Spinal cord (tissue), 10 donors: Measurements from ENCODE around the gene IQGAP2. TPM values are rescaled to one million over a fixed set of nuclear protein-coding genes. Genes with fewer than 3 reads are reported as not detected.
"Not testable (repeated sequence)": the region's sequence is repeated elsewhere in the genome, so short reads cannot be mapped to it uniquely, and the experiment has no call there.

Experiments
- DNase-seq, 6 donors: peaks; one replicate each; pipeline versions ENCODE4 v3.0.0 to v3.0.0-alpha.2; 2013 to 2015; ENCODE audit warnings: low spot score in 6 of 6, low read depth in 4 of 6
- H3K27ac ChIP-seq: one replicate; pipeline ENCODE4 v1.5.1; 2013; ENCODE audit warnings: low read depth, low read length, control low read depth
- H3K27me3 ChIP-seq: one replicate; pipeline ENCODE4 v1.6.1; 2013; ENCODE audit warnings: low read length; ENCODE audit not compliant: control insufficient read depth, insufficient read depth
- H3K36me3 ChIP-seq: one replicate; pipeline ENCODE4 v1.6.1; 2013; ENCODE audit warnings: low read length; ENCODE audit not compliant: control insufficient read depth, insufficient read depth
- H3K4me1 ChIP-seq: one replicate; pipeline ENCODE4 v1.6.1; 2013; ENCODE audit warnings: low read length; ENCODE audit not compliant: control insufficient read depth, insufficient read depth
- H3K4me3 ChIP-seq: one replicate; pipeline ENCODE4 v1.5.1; 2013; ENCODE audit warnings: low read depth, low read length, control low read depth
- H3K9me3 ChIP-seq: one replicate; pipeline ENCODE4 v1.6.1; 2013; ENCODE audit warnings: low read length; ENCODE audit not compliant: control insufficient read depth, insufficient read depth
- WGBS: methylation state at CpG from one replicate; pipeline ENCODE4 v1.1.5; 2013; ENCODE audit warnings: missing lambda C conversion rate; ENCODE audit not compliant: insufficient coverage; 5-methylcytosine and 5-hydroxymethylcytosine counted together
- polyA plus RNA-seq, 2 donors: library from polyadenylated mRNA; unstranded; fragments of 120-200 nt; gene quantifications; one replicate each; pipeline ENCODE4 v1.2.1, GENCODE V29; 2013; ENCODE audit not compliant: insufficient read length in 2 of 2
- total RNA-seq, 2 donors: library from RNA; depleted of rRNA in 1 of 2; stranded (reverse); fragments of 120-200 nt in 1 of 2; fragments of >200 nt in 1 of 2; gene quantifications; one replicate each; pipeline versions ENCODE4 v1.2.3 to v1.2.4, GENCODE V29; 2013 to 2014
- donor health status: healthy.

IQGAP2 gene
- total and polyA plus RNA-seq, 4 donors = 10.5 to 21.6 (median 15.1) TPM

GRCh38 chr5:76674330-76675066 lies 271.4 kb downstream of the IQGAP2 start:
- no peak for DNase-seq
- no peak overlapping the region for H3K4me3 ChIP-seq
- H3K9me3 ChIP-seq = no peaks in the 10 kb centered on the region
- WGBS = 78% methylated on average over 4 of the region's 8 CpGs
- H3K4me1 ChIP-seq = no peaks in the 10 kb centered on the region
- no peaks in the 10 kb centered on the region for H3K27me3 ChIP-seq
- no peak overlapping the region for H3K27ac ChIP-seq
- peaks cover 7% of the 10 kb centered on the region for H3K36me3 ChIP-seq

GRCh38 chr5:76675364-76675763 lies 272.3 kb downstream of the IQGAP2 start:
- Histone ChIP-seq H3K4me3 (no peak overlapping the region), H3K4me1 (no peaks in the 10 kb centered on the region), H3K27ac (no peak overlapping the region), H3K27me3 (no peaks in the 10 kb centered on the region), H3K36me3 (peaks cover under 1% of the 10 kb centered on the region), H3K9me3 (no peaks in the 10 kb centered on the region)
- no peak for DNase-seq
- WGBS = no CpG with 5 or more reads among the region's 1 CpG

GRCh38 chr5:76677849-76678472 lies 274.9 kb downstream of the IQGAP2 start:
- Histone ChIP-seq H3K9me3 (no peaks in the 10 kb centered on the region), H3K27me3 (no peaks in the 10 kb centered on the region), H3K36me3 (no peaks in the 10 kb centered on the region), H3K4me3 (no peak overlapping the region), H3K4me1 (no peaks in the 10 kb centered on the region), H3K27ac (no peak overlapping the region)
- DNase-seq = no peak
- WGBS = no CpG with 5 or more reads among the region's 8 CpGs

GRCh38 chr5:76679231-76679630 lies 276.1 kb downstream of the IQGAP2 start:
- Histone ChIP-seq H3K27ac (no peak overlapping the region), H3K9me3 (no peaks in the 10 kb centered on the region), H3K4me3 (no peak overlapping the region), H3K36me3 (no peaks in the 10 kb centered on the region), H3K27me3 (no peaks in the 10 kb centered on the region), H3K4me1 (no peaks in the 10 kb centered on the region)
- WGBS = 95% methylated on average over 3 of the region's 3 CpGs
- no peak for DNase-seq

DNA sequence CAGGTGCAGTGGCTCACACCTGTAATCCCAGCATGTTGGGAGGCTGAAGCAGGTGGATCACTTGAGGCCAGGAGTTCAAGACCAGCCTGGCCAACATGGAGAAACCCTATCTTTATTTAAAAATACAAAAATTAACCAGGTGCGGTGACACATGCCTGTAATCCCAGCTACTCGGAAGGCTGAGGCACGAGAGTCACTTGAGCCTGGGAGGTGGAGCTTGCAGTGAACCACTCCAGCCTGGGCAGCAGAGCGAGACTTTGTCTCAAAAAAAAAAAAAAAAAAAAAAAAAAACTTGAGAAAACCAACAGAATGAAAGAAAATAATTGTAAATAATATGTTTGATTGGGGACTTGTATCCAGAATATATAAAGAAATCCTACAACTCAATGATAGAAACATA lies 277.7 kb downstream of the IQGAP2 start:
- not testable (repeated sequence) for H3K9me3 ChIP-seq, H3K4me1 ChIP-seq, H3K4me3 ChIP-seq, H3K36me3 ChIP-seq, DNase-seq, H3K27ac ChIP-seq, H3K27me3 ChIP-seq
- WGBS = no CpG with 5 or more reads among the region's 4 CpGs

DNA sequence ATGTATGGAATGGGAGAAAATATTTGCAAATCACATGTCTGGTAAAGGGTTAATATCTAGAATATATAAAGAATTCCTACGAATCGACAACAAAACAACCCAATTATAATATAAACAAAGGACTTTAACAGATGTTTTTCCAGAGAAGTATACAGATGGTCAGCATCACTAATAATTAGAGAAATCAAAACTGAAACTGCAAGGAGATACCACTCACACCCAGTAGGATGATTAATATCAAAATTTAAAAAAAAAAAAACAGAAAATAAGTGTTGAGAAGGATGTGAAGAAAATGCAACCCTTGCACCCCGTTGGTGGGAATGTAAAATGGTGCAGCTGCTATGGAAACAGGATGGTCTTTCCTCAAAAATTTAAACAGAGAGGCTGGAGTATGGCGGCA lies 278.2 kb downstream of the IQGAP2 start:
- H3K4me1 ChIP-seq = no peaks in the 10 kb centered on the region
- H3K27me3 ChIP-seq = no peaks in the 10 kb centered on the region
- no peaks in the 10 kb centered on the region for H3K9me3 ChIP-seq
- no peak overlapping the region for H3K4me3 ChIP-seq
- WGBS = no CpG with 5 or more reads among the region's 4 CpGs
- no peak overlapping the region for H3K27ac ChIP-seq
- H3K36me3 ChIP-seq = no peaks in the 10 kb centered on the region
- DNase-seq = no peak

DNA sequence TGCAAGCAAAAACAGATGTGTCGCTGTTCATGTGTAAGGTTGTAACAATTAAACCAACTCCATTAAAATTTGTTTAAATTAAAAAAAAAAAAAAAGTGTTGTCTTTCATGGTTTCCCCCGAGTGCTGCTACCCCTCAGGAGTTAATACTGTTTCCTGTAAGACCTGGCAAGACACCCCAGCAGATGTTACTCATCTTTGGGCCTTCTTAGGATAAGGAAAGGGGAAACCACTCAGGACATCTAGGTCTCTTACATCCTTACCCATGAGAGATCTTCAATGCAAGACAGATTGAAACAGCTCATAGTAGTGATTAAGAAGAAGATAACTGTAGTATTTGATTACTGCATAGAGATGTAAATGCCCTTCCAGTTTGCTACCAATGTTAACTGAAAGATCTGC lies 279.3 kb downstream of the IQGAP2 start:
- DNase-seq = peak in 1 of 6 donors; percentile 22
- no CpG with 5 or more reads among the region's 2 CpGs for WGBS

GRCh38 chr5:76683816-76684731 lies 281.0 kb downstream of the IQGAP2 start:
- Histone ChIP-seq H3K4me1 (no peaks in the 10 kb centered on the region), H3K27ac (no peak overlapping the region), H3K27me3 (no peaks in the 10 kb centered on the region), H3K9me3 (no peaks in the 10 kb centered on the region), H3K36me3 (no peaks in the 10 kb centered on the region), H3K4me3 (no peak overlapping the region)
- DNase-seq = no peak
- 86% methylated on average over 1 of the region's 9 CpGs for WGBS

More for the DNA sequence above, 279.3 kb downstream of the IQGAP2 start:
- Histone ChIP-seq H3K4me3 (no peak overlapping the region), H3K4me1 (no peaks in the 10 kb centered on the region), H3K36me3 (no peaks in the 10 kb centered on the region), H3K27me3 (no peaks in the 10 kb centered on the region), H3K27ac (no peak overlapping the region), H3K9me3 (no peaks in the 10 kb centered on the region)

GRCh38 chr5:76684756-76685519 lies 281.9 kb downstream of the IQGAP2 start:
- H3K36me3 ChIP-seq = no peaks in the 10 kb centered on the region
- no peak overlapping the region for H3K27ac ChIP-seq
- H3K27me3 ChIP-seq = no peaks in the 10 kb centered on the region
- H3K4me1 ChIP-seq = no peaks in the 10 kb centered on the region
- 93% methylated on average over 5 of the region's 5 CpGs for WGBS
- no peaks in the 10 kb centered on the region for H3K9me3 ChIP-seq
- no peak overlapping the region for H3K4me3 ChIP-seq
- no peak for DNase-seq
